ENCODE data around the gene IRF4.

The IRF4 gene

DNA sequence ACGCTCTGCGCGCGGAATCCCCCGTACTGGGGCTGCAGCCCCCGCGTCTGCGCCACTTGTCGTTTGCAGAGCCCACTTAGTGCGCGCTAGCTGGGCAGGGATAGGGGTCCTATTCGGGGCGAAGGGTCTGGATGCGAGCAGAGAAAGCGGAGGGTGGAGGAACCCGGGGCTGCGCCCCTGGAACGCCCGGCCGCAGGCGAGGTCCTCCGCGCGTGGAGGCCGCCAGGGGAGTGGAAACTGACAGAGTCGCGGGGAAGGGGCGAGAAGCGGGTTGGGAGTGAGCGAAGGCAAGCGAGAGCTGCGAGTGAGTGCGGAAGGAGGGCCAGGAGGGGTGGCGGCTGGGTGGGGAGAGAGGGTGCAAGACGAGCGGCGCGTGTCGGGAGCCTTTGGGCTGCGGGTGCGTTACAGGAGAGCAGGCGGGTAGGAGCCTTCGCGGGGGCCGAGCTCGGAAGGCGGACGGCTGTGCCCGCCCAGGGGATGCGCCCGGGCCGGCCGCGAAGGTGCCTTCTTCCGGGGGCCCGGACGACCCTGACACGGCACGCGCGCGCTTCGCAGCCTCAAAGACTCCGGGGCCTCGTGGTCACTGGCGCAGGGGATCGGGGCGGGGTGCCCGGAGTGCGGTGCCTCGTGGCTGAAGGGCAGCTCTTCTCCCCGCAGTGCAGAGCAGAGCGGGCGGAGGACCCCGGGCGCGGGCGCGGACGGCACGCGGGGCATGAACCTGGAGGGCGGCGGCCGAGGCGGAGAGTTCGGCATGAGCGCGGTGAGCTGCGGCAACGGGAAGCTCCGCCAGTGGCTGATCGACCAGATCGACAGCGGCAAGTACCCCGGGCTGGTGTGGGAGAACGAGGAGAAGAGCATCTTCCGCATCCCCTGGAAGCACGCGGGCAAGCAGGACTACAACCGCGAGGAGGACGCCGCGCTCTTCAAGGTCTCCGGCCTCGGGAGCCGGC, 1.2 kb downstream of the IRF4 start:
- no peak for DNase-seq (ENCODE audit: low read depth, low spot score)
- TF ChIP-seq YY1 (IDR thresholded peaks at IDR 0.05; ENCODE audit: insufficient read depth, insufficient read length): no peak
- TF ChIP-seq ZNF274 (IDR thresholded peaks at IDR 0.05; ENCODE audit: low read depth, low read length): no peak
- TF ChIP-seq SUZ12 (IDR thresholded peaks at IDR 0.05; ENCODE audit: extremely low read depth, insufficient read depth, insufficient read length): peak; percentile 20
- Histone ChIP-seq H3K4me3 (ENCODE audit: insufficient read length, low read depth) (peak overlapping the region; percentile 55), H3K4me1 (ENCODE audit: insufficient read depth, insufficient read length) (peaks cover 3% of the 10 kb centered on the region), H3K36me3 (ENCODE audit: insufficient read depth, insufficient read length, low read length) (peaks cover 24% of the 10 kb centered on the region), H3K27me3 (ENCODE audit: insufficient read depth, insufficient read length) (peaks cover 53% of the 10 kb centered on the region), H3K9me3 (ENCODE audit: insufficient read depth, low read length) (no peaks in the 10 kb centered on the region), H3K9ac (ENCODE audit: insufficient read length, low read depth) (peak overlapping the region; percentile 85)

DNA sequence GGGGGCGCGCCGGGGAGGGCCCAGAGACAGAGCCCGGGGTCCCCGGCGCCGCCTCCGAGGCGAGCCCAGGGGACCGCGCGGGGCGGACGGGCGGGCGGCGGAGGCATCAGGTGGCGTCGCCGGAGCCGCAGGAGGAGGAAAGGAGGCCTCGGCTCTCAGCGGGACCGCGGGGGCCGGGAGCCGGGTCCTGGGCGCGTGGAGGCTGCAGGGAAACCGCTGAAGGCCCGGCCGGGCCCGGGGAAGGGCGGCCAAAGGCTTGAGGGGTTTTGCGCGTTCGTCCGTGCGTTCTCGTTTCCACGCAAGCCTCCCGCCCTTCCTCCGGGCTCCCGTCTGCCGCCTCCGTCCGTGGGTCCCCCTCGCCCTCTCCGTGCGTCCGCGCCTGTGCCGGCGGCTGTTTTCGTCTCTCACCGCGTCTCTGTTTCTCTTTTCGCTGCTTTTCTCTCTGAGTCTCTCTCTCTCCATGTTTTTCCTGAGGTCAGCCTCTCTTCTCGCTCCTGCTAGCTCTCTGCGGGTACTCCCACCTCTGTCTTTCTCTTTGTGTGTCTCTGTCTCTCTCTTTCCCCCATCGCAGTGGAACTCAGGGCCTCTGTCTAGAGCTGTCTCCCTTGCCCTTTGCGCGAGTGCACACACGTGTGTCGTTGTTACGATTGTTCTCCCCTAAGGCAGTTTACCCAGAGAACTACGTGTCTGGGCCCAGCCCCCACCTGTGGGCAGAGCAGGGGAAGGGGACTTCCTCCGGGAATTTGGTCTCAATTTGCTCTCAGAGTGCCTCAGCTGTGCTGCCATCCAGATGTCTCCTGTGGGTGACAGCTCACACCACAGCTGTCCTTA, 2.1 kb downstream of the IRF4 start:
- DNase-seq (ENCODE audit: low read depth, low spot score): no peak
- TF ChIP-seq ZNF274 (IDR thresholded peaks at IDR 0.05; ENCODE audit: low read depth, low read length) (no peak), SUZ12 (IDR thresholded peaks at IDR 0.05; ENCODE audit: extremely low read depth, insufficient read depth, insufficient read length) (peak; percentile 3), YY1 (IDR thresholded peaks at IDR 0.05; ENCODE audit: insufficient read depth, insufficient read length) (no peak)
- H3K4me1 ChIP-seq (ENCODE audit: insufficient read depth, insufficient read length): peaks cover 3% of the 10 kb centered on the region
- no peaks in the 10 kb centered on the region for H3K9me3 ChIP-seq (ENCODE audit: insufficient read depth, low read length)
- peak overlapping the region; percentile 85 for H3K9ac ChIP-seq (ENCODE audit: insufficient read length, low read depth)
- H3K4me3 ChIP-seq (ENCODE audit: insufficient read length, low read depth): peak overlapping the region; percentile 55
- peaks cover 29% of the 10 kb centered on the region for H3K36me3 ChIP-seq (ENCODE audit: insufficient read depth, insufficient read length, low read length)
- peaks cover 53% of the 10 kb centered on the region for H3K27me3 ChIP-seq (ENCODE audit: insufficient read depth, insufficient read length)

DNA sequence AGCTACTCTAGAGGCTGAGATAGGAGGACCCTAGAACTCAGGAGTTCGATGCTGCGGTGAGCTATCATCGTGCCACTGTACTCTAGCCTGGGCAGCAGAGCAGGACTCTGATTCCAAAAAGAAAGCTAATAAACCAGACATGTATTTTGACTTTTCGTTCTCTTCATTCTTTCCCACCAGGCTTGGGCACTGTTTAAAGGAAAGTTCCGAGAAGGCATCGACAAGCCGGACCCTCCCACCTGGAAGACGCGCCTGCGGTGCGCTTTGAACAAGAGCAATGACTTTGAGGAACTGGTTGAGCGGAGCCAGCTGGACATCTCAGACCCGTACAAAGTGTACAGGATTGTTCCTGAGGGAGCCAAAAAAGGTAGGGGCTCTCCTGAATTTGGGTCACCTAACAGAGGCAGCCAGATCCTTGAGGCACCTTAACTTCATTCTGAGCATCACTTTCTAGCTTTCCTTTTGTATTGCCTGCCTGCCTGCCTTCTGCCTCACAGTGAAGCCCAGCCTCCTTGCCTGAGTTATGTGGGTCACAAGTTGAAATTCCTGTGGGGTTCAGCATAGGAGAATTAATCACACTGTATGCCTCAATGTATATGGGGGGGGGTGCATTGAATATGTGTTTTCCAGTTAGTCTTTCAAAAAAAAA, 3.2 kb downstream of the IRF4 start:
- Histone ChIP-seq H3K9ac (ENCODE audit: insufficient read length, low read depth) (no peak overlapping the region), H3K36me3 (ENCODE audit: insufficient read depth, insufficient read length, low read length) (peaks cover 35% of the 10 kb centered on the region), H3K9me3 (ENCODE audit: insufficient read depth, low read length) (no peaks in the 10 kb centered on the region), H3K4me1 (ENCODE audit: insufficient read depth, insufficient read length) (peaks cover 3% of the 10 kb centered on the region), H3K27me3 (ENCODE audit: insufficient read depth, insufficient read length) (peaks cover 46% of the 10 kb centered on the region), H3K4me3 (ENCODE audit: insufficient read length, low read depth) (no peak overlapping the region)
- no peak for TF ChIP-seq ZNF274 (IDR thresholded peaks at IDR 0.05; ENCODE audit: low read depth, low read length)
- TF ChIP-seq YY1 (IDR thresholded peaks at IDR 0.05; ENCODE audit: insufficient read depth, insufficient read length): no peak
- no peak for TF ChIP-seq SUZ12 (IDR thresholded peaks at IDR 0.05; ENCODE audit: extremely low read depth, insufficient read depth, insufficient read length)
- no peak for DNase-seq (ENCODE audit: low read depth, low spot score)

DNA sequence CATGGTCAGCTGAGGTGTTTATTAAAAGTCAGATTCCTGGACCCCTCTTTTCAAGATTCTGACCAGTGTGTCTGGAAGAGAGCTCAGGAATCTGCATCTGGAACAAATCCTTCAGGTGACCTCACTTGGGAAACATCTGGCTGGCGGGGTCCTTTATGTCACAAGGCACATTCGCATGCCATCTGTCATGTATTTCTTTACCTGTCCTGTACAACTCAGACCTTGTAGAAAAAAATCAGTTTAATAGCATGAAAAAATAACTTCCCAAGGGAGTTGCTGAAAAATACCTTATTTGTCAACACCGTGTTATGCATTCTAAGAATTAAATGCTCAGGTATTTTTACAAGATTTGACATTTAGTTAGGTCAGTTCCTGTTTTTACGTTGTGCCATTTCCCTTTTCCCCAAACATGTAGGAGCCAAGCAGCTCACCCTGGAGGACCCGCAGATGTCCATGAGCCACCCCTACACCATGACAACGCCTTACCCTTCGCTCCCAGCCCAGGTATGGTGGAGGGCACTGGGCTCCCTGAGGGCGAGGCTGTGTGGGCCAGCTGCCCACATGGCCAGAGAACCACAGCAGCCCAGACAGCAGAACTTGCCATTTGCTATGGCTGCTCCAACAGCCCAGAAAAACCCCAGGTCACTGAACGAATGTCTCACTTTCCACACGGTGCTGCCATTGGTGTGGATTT, 4.0 kb downstream of the IRF4 start:
- TF ChIP-seq SUZ12 (IDR thresholded peaks at IDR 0.05; ENCODE audit: extremely low read depth, insufficient read depth, insufficient read length) (no peak), ZNF274 (IDR thresholded peaks at IDR 0.05; ENCODE audit: low read depth, low read length) (no peak), YY1 (IDR thresholded peaks at IDR 0.05; ENCODE audit: insufficient read depth, insufficient read length) (no peak)
- peaks cover 35% of the 10 kb centered on the region for H3K36me3 ChIP-seq (ENCODE audit: insufficient read depth, insufficient read length, low read length)
- peaks cover 3% of the 10 kb centered on the region for H3K4me1 ChIP-seq (ENCODE audit: insufficient read depth, insufficient read length)
- H3K9me3 ChIP-seq (ENCODE audit: insufficient read depth, low read length): no peaks in the 10 kb centered on the region
- no peak overlapping the region for H3K9ac ChIP-seq (ENCODE audit: insufficient read length, low read depth)
- no peak for DNase-seq (ENCODE audit: low read depth, low spot score)
- H3K4me3 ChIP-seq (ENCODE audit: insufficient read length, low read depth): no peak overlapping the region
- peaks cover 37% of the 10 kb centered on the region for H3K27me3 ChIP-seq (ENCODE audit: insufficient read depth, insufficient read length)

DNA sequence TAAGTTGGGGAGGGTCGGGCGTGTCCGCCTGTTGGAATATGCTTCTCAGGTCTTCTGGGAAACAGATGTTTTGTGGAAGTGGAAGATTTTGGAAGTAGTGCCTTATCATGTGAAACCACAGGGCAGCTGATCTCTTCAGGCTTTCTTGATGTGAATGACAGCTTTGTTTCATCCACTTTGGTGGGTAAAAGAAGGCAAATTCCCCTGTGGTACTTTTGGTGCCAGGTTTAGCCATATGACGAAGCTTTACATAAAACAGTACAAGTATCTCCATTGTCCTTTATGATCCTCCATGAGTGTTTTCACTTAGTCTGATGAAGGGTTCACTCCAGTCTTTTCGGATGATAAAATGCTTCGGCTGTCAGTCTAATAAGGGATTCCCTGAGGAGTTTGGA, 4.6 kb downstream of the IRF4 start:
- Histone ChIP-seq H3K4me1 (ENCODE audit: insufficient read depth, insufficient read length) (peaks cover 3% of the 10 kb centered on the region), H3K9me3 (ENCODE audit: insufficient read depth, low read length) (no peaks in the 10 kb centered on the region), H3K4me3 (ENCODE audit: insufficient read length, low read depth) (no peak overlapping the region), H3K9ac (ENCODE audit: insufficient read length, low read depth) (no peak overlapping the region), H3K27me3 (ENCODE audit: insufficient read depth, insufficient read length) (peaks cover 34% of the 10 kb centered on the region), H3K36me3 (ENCODE audit: insufficient read depth, insufficient read length, low read length) (peaks cover 36% of the 10 kb centered on the region)
- DNase-seq (ENCODE audit: low read depth, low spot score): no peak
- no peak for TF ChIP-seq YY1 (IDR thresholded peaks at IDR 0.05; ENCODE audit: insufficient read depth, insufficient read length)
- no peak for TF ChIP-seq SUZ12 (IDR thresholded peaks at IDR 0.05; ENCODE audit: extremely low read depth, insufficient read depth, insufficient read length)
- no peak for TF ChIP-seq ZNF274 (IDR thresholded peaks at IDR 0.05; ENCODE audit: low read depth, low read length)

DNA sequence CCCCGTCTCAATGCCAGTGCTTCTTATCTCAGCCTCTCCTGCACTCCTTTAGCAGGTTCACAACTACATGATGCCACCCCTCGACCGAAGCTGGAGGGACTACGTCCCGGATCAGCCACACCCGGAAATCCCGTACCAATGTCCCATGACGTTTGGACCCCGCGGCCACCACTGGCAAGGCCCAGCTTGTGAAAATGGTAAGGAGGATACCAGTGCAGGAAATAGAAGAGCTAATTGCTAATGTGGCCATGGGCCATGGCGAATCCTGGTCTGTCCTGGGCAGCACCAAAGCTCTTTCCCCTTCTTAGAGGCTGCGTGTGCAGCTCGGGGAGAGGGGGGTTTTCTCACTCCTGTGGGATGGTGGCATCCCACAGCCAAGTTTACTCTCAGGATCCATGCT, 5.5 kb downstream of the IRF4 start:
- TF ChIP-seq ZNF274 (IDR thresholded peaks at IDR 0.05; ENCODE audit: low read depth, low read length) (no peak), SUZ12 (IDR thresholded peaks at IDR 0.05; ENCODE audit: extremely low read depth, insufficient read depth, insufficient read length) (no peak), YY1 (IDR thresholded peaks at IDR 0.05; ENCODE audit: insufficient read depth, insufficient read length) (no peak)
- no peak for DNase-seq (ENCODE audit: low read depth, low spot score)
- H3K4me3 ChIP-seq (ENCODE audit: insufficient read length, low read depth): no peak overlapping the region
- H3K27me3 ChIP-seq (ENCODE audit: insufficient read depth, insufficient read length): peaks cover 31% of the 10 kb centered on the region
- peaks cover 3% of the 10 kb centered on the region for H3K4me1 ChIP-seq (ENCODE audit: insufficient read depth, insufficient read length)
- H3K36me3 ChIP-seq (ENCODE audit: insufficient read depth, insufficient read length, low read length): peaks cover 46% of the 10 kb centered on the region
- H3K9me3 ChIP-seq (ENCODE audit: insufficient read depth, low read length): no peaks in the 10 kb centered on the region
- H3K9ac ChIP-seq (ENCODE audit: insufficient read length, low read depth): no peak overlapping the region
